GM08714 (cell line): ENCODE data around the gene GLIPR1.
"Not testable (repeated sequence)": the region's sequence is repeated elsewhere in the genome, so short reads cannot be mapped to it uniquely, and the experiment has no call there.

Experiments used
- H3K4me3 ChIP-seq: fragments of 200-500 bp; sonication (Bioruptor generic); 2 replicates; pipeline ENCODE4 v1.5.1; 2014; ENCODE audit warnings: mild to moderate bottlenecking, low read length, inconsistent platforms
- ZNF274 ChIP-seq: IDR thresholded peaks from 2 replicates; pipeline ENCODE4 v1.6.1; 2012; ENCODE audit warnings: mild to moderate bottlenecking, low read depth, low read length

The GLIPR1 gene

GRCh38 chr12:75455839-75456238 is 24.7 kb upstream of the GLIPR1 start:
- no peak overlapping the region for H3K4me3 ChIP-seq
- no peak for TF ChIP-seq ZNF274

- TF ChIP-seq ZNF274 = no peak
- no peak overlapping the region for H3K4me3 ChIP-seq
These were observed 23.4 kb upstream of the GLIPR1 start for GRCh38 chr12:75457191-75457590.

GRCh38 chr12:75457866-75458265 is 22.7 kb upstream of the GLIPR1 start:
- H3K4me3 ChIP-seq = not testable (repeated sequence)

- TF ChIP-seq ZNF274 = no peak
These were observed 20.8 kb upstream of the GLIPR1 start for GRCh38 chr12:75459755-75460154.

GRCh38 chr12:75460204-75460603 is 20.4 kb upstream of the GLIPR1 start:
- no peak for TF ChIP-seq ZNF274

More at GRCh38 chr12:75459755-75460154, 20.8 kb upstream of the GLIPR1 start:
- H3K4me3 ChIP-seq = no peak overlapping the region

GRCh38 chr12:75471902-75472890 is 8.4 kb upstream of the GLIPR1 start:
- no peak for TF ChIP-seq ZNF274
- H3K4me3 ChIP-seq = no peak overlapping the region

More at GRCh38 chr12:75460204-75460603, 20.4 kb upstream of the GLIPR1 start:
- H3K4me3 ChIP-seq = no peak overlapping the region

GRCh38 chr12:75474116-75474515 is 6.4 kb upstream of the GLIPR1 start:
- H3K4me3 ChIP-seq = no peak overlapping the region
- no peak for TF ChIP-seq ZNF274

GRCh38 chr12:75476071-75476470 is 4.5 kb upstream of the GLIPR1 start:
- H3K4me3 ChIP-seq = no peak overlapping the region
- TF ChIP-seq ZNF274 = no peak

GRCh38 chr12:75477137-75477536 is 3.4 kb upstream of the GLIPR1 start:
- H3K4me3 ChIP-seq = no peak overlapping the region

GRCh38 chr12:75478116-75478794 is 2.3 kb upstream of the GLIPR1 start:
- TF ChIP-seq ZNF274 = no peak
- H3K4me3 ChIP-seq = no peak overlapping the region

More at GRCh38 chr12:75477137-75477536, 3.4 kb upstream of the GLIPR1 start:
- TF ChIP-seq ZNF274 = no peak

- TF ChIP-seq ZNF274 = no peak
- peak overlapping the region; percentile 72; the same call in 1 of the 2 replicates for H3K4me3 ChIP-seq
These were observed 543 bp upstream of the GLIPR1 start for GRCh38 chr12:75479963-75480461.

GRCh38 chr12:75481013-75481705 is 604 bp downstream of the GLIPR1 start:
- H3K4me3 ChIP-seq = peak overlapping the region; percentile 72
- TF ChIP-seq ZNF274 = no peak

GRCh38 chr12:75481774-75482173 is 1.2 kb downstream of the GLIPR1 start:
- peak overlapping the region; percentile 72 for H3K4me3 ChIP-seq
- no peak for TF ChIP-seq ZNF274

- peak overlapping the region; percentile 72 for H3K4me3 ChIP-seq
- TF ChIP-seq ZNF274 = no peak
These were observed 2.1 kb downstream of the GLIPR1 start for GRCh38 chr12:75482646-75483045.
